Hepatocyte (in vitro differentiated cells): ENCODE results near the gene FAM32A.

Experiments used
- EZH2 ChIP-seq: fragments of 200-600 bp; sonication (generic); IDR thresholded peaks from 2 replicates; pipeline ENCODE4 v1.6.1; 2016; ENCODE audit warnings: antibody characterized with exemption, mild to moderate bottlenecking, borderline replicate concordance
- TF ChIP-seq, protein P1 (sequence below): fragments of 200-600 bp; sonication (generic); IDR thresholded peaks from 2 replicates; pipeline ENCODE4 v1.5.1; 2016; ENCODE audit warnings: antibody characterized with exemption, mild to moderate bottlenecking; ENCODE audit not compliant: poor library complexity

DNA sequence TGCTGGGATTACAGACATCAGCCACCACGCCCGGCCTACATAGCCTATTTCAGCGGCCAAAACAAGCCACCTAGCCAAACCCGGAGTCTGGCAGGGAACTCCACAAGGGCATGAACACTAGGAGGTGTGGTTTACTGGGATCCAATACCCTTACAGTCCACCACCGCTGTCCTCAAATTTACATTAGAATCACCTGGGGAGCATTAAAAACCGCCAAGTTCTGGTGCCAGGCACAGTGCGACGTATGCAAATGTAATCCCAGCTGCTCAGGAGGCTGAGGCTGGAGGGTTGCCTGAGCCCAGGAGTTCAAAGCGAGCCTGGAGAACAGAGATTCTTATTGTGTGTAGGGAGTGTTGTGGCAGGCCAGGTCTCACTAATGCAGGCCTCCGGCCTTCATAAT is 8.3 kb downstream of the FAM32A start:
- TF ChIP-seq, protein P1, sequence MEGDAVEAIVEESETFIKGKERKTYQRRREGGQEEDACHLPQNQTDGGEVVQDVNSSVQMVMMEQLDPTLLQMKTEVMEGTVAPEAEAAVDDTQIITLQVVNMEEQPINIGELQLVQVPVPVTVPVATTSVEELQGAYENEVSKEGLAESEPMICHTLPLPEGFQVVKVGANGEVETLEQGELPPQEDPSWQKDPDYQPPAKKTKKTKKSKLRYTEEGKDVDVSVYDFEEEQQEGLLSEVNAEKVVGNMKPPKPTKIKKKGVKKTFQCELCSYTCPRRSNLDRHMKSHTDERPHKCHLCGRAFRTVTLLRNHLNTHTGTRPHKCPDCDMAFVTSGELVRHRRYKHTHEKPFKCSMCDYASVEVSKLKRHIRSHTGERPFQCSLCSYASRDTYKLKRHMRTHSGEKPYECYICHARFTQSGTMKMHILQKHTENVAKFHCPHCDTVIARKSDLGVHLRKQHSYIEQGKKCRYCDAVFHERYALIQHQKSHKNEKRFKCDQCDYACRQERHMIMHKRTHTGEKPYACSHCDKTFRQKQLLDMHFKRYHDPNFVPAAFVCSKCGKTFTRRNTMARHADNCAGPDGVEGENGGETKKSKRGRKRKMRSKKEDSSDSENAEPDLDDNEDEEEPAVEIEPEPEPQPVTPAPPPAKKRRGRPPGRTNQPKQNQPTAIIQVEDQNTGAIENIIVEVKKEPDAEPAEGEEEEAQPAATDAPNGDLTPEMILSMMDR, result no peak
- no peak for TF ChIP-seq EZH2
